ENCODE measurements around the gene HVCN1.
"Not testable (repeated sequence)": the region's sequence is repeated elsewhere in the genome, so short reads cannot be mapped to it uniquely, and the experiment has no call there.

Gene HVCN1, protein sequence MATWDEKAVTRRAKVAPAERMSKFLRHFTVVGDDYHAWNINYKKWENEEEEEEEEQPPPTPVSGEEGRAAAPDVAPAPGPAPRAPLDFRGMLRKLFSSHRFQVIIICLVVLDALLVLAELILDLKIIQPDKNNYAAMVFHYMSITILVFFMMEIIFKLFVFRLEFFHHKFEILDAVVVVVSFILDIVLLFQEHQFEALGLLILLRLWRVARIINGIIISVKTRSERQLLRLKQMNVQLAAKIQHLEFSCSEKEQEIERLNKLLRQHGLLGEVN

DNA sequence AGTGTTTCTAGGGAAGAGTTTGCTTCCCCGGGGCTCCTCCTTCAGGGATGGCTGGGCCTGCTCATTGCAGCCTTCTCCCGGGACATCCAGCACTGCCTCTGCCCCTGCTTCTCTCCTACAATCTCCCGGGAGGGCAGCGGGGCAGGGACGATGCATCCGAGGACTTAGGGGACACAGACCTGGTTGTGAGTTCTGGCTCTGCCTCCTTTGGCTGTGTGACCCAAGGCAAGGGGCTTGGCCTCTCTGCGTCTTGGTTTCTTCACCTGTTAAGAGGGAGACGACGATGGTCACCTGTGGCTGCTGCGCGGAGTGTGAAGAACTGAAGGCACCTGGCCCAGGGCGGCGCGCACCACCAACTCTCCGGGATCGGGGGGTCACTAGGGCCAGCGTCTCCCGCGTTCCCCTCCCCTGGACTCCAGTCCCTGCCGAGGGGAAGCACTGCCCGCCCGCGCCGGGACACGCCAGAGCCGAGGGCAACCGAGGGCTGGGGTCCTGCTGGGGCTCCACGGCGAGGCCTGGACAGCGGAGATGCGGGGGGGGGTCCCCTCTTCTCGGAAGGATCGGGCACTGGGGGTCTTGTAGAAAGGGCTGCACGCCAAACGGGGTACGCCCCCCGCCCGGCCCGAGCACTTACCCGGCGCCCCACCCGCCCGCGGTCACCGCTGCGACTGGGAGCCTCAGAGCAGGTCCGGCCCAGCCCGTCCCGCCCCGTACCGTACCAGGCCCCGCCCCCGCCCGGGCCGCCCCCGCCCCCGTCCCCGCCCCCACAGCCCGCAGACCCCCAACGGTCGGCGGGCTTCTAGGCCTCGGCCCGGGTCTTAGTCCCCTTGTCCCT is at the start of gene HVCN1:
TSS of gene HVCN1 (minus strand) at position 670 of the 835 bp plus-strand sequence. CDS start 5,870 bp downstream, outside the sequence.
- no peak for DNase-seq

DNA sequence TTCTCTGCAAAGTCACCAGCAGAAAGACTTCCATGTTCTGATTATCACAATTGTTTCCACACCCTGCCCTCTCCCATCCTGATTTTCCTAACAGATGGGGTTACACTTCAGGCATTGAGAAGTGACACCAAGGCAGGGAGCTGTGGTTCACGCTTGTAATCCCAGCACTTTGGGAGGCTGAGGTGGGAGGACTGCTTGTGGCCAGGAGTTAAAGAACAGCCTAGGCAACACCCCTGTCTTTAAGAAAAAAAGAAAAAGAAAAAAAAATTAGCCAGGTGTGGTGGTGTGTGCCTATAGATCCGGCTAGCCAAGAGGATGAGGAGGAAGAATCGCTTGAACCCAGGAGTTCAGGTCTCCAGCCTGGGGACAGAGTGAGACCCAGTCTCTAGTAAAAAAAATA is 48.6 kb upstream of the HVCN1 start:
- DNase-seq, result no peak

DNA sequence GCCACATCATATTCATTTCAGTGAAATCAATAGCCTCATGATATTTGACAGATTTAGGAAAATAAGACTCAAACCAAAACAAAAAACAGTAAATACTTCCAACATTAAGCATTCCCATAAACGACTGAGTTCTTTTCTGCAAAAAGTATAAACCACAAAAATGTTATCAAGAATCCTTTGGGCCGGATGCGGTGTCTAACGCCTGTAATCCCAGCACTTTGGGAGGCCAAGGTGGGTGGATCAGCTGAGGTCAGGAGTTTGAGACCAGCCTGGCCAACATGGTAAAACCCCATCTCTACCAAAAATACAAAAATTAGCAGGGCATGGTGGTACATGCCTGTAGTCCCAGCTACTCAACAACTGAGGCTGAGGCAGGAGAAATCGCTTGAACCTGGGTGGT is 48.1 kb upstream of the HVCN1 start:
- not testable (repeated sequence) for DNase-seq

DNA sequence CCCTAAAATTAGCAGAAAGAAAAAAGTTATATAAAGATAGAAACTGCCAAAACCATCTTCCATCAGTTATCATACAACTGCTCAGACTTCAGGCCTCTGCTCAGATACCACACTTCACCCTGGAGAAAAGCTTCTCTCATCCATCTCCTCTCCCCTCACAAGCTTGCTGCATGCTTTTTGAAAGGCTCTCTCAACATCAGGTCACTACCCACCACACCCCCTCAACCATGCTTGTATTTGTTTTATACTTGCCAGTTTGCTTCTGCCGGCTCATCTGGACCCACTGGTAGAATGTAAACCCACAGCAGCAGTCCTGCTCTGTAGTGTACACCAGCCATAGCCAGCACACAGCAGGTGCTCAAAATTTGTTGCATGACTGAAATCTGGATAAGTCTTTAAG is 45.0 kb upstream of the HVCN1 start:
- DNase-seq, result no peak

DNA sequence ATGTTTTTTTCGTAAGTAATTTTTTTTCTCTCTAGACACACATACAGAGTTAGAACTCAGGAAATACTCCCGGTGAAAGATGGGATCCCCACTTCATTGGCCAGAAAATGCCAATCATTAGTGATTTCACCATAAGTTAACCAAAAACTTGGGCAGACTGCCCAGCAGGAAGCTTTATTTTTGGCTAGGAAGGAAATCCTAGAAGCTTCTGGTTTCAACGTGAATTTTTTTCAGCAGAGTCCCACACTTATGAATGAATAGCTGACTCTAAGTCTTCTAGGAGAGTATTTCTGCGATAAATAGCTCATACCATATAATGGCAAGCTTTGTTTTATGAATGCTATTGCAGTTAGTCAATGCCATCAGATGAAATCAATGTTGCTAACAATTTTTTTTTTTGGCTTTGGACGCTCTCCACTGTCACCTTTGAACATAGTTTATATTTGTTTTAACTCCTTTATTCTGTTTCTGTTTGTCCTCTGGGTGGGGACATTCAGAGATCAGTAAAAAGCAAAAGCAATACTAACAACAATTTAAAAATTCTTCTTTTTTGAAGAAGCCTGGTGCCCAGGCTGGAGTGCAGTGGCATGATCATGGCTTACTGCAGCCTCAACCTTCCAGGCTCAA is 44.3 kb upstream of the HVCN1 start:
- DNase-seq, result no peak

DNA sequence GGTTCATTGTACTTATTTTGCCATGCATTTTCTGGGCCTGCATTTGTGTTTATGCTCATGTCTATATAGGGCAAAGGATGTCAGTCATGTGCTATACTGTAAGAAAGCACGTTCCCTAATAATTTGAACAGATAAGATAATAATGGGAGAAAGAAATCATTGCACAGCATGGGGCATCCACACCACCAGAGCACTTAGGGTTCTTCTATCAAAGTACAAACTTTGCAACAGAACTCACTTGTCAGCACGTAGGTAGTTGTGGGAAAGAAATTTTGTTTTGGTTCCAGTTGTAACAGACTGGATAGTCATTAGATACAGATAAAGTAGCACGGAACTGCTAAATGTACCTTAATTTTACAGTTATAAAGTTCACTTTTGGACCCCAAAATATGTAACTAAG is 43.7 kb upstream of the HVCN1 start:
- no peak for DNase-seq

DNA sequence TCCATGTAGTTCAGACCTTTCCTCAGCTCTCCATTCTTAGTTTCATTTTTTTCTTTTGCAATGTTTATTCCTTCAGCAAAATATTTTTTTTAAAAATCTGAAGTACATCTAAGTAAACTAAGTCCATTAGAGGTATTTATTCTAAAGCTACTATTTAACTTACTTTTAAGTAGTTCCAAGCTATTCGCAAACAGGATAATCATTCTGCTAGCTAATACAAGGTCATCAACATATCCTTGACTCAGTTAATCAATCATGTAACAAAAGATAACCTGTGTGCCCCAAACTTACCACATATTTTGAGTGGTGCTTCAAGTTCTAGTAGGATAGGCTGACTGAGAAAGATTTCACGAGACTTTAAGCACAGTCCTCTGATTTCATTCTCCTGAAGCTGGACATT is 42.6 kb upstream of the HVCN1 start:
- DNase-seq, result no peak

DNA sequence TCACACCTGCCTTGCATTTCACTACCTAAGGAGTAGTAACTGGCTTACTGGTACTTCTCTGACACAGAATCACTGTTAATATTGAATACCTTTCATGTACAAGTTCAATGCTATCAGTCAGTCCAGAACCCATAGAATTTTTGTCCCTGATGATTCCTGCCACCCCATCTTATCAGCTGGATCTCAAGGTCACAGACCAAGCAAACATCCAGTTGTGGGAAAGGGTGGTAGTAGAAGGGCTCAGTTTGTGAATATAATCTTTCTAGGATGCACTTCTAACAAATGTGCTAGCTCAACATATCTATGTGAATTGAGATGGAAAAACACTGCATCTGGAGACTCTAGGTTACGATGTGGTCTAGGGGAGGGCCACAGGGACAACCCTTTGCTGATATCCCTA is 39.7 kb upstream of the HVCN1 start:
- no peak for DNase-seq

DNA sequence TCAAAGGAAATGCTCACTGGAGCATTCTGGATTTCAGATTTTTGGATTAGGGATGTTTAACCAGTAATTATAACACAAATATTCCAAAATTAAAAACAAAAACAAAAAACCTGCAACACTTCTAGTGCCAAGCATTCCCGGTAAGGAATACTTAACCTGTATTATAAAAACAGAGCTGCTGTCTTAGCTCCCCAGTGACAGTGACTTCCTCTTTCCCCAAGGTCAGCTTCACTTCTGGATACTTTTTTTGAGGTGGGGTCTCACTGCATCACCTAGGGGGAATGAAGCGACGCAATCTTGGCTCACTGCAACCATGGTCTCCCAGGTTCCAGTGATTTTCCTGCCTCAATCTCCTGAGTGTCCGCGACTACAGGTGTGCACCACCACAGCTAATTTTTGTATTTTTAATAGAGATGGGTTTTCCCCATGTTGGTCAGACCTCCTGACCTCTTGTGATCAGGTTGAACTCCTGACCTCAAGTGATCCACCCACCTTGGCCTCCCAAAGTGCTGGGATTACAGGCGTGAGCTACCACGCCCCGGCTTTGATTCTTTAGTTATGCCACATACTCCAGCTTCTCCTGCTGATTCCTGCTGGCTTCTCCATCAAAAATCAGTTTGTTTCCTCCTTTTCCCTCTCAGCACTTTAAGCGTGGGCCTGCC is 37.9 kb upstream of the HVCN1 start:
- no peak for DNase-seq

DNA sequence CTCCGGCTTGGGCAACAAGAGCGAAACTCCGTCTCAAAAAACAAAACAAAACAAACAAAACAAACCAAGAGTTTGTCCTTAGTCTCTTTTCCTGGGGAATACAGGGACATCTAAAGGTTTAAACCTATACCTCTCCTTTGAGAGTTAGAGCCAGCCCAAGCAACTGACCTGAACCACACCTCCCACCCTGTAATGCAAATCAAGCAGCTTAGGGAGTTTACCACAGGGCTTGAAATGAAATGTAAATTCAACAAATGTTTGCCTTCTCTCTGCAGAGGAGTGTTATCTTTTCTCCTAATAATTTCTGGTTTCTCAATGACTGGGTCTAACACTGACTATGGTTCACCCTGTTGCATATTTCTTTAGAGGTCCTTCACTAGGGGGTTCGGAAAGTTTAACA is 37.1 kb upstream of the HVCN1 start:
- no peak for DNase-seq

DNA sequence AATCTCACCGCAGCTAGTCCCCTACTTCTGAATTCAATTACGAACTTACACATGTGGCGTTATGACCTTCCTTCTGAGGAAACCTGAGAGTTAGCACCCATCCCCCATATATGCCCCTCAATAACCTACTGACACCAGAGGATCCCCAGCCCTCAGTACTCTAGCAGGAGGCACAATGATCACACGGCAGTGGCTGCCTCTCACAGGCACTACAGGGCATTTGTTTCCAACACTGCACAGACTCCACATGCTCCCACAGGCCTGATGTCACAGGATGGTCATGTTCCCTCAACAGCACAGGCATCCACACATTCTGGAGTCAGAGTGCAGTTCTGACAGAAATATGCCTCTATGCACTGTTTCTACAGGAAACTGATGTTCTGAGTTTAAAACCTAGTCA is 36.4 kb upstream of the HVCN1 start:
- DNase-seq, result no peak

DNA sequence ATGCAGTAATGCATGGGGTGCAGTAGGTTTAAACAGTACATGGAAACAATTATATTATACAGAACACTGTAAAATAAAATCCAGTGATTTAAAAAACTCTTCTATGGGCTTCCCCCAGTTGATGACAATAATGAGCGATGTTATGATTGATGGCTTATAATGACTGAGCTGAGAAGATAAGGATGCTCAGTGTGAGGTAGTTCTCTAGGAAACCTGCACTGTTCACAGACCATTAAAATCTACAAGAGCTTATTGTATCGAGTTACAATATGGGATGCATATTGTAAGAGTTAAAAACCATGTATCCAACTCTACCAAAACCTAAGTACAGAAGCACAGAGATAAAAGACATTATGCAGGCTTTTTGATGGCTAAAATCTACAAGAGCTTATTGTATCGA is 34.0 kb upstream of the HVCN1 start:
- DNase-seq, result not testable (repeated sequence)

DNA sequence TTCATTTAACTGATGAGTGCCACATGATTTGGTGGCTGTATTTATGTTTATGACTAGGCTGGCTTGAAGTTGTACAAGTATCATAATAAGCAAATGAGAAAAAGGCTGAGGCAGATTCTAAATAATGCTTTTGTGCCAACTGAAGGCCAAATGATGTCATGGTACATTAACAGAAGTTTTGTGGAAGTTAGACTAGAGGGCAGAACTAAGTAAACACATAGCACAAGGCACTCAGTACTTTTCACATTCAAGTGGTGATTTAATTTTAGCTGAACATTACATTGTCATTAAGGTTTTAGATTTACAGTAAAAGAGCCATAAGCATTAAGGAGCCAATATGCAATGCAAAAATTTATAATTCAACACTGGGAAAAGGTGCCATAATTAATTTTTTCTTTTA is 32.7 kb upstream of the HVCN1 start:
- DNase-seq, result no peak

DNA sequence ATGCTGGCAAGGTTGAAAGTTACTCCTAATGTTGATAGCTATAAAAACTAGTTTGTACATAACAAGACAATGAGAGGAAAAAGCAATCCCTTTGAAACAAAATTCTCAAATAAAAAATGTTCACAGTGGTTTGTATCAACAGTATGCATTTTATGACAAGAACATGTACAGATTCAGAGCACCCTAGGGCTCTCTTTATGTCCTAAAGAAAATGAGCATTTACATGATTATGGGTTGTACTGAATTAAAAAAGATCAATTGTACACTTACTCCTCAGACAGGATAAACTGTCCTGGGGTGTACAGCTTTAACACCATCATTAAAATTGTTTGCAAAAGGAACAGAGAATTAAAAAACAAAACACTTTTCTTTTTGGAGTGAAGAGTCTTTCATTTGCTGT is 31.6 kb upstream of the HVCN1 start:
- DNase-seq, result no peak

DNA sequence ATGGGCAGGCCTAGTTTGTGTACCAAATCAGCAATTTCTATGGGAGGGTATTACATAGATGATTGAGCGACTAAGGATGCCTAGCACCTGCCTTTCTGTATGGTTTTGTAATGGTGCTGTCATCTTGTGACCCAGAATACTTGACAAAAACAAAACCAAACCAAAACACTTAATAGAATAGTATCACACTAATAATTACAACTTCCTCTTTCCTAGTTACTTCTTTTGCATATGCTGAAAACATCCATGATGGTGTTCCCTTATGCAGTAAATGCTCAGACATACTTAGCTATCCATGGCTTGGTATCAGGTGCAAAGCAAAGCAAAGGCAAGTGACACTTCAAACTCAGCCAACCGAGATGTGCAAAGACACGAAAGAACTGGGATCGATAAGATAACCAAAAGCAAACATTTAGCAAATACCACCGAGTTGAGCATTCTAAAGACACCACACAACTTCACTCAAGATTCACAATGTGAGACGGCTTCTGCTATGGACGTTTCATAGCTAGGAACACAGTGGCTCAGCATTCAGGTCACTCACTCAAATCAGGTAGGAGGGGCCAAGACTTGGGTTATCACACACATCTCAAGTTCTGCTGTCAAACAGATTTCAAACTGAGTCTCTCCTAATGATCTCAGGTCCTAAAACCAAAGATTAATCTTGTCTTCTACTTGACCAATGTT is 29.4 kb upstream of the HVCN1 start:
- no peak for DNase-seq

DNA sequence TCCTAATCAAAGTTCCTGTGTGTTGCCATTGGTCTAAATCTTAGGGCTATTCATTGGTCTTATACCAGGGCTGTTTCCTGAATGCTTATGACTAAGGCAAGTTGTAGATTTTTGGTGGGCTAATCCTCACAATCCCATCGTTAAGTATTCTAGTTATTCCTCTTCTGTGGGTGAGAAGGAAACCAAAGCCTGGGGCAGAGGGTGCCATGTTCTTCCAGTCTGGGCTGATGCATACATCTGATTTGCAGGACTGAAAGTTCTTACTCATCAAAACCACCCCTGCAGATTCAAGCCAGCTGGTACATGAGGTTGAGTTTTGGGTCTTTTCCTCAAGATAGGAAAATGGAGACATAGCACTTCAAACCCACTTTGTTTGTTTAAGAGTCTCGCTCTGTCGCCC is 28.1 kb upstream of the HVCN1 start:
- no peak for DNase-seq

DNA sequence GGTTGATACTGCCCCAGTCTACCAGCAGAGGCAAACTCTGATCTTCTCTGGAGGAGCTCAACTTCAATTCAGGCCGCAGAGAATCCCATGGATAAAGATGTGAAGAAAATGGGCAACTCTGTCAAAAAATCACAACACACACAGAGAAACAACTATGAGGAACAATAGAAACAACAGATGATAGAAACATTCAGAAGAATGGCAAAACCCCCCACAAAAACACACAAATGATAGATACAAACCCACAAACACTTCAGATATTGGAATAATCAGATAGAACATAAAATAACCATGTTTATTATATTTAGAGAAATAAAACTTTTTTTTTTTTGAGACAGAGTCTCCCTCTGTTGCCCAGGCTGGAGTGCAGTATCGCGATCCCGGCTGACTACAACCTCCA is 20.0 kb upstream of the HVCN1 start:
- DNase-seq, result no peak

DNA sequence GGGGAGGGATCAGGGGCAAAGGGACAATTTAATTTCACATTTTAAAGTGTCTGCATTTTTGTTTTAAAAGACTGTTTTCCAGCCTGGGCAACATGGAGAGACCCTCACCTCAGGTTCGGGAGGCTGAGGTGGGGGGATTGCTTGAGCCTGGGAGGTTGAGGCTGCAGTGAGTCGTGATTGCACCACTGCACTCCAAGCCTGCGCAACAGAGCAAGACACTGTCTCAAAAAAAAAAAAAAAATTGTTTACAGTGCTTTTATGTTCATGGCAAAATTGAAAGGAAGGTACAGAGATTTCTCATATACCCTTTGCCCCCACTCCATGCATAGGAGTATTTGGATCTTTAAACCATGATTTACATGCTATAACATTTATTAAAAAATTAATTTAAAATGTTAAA is 16.4 kb upstream of the HVCN1 start:
- DNase-seq, result no peak

DNA sequence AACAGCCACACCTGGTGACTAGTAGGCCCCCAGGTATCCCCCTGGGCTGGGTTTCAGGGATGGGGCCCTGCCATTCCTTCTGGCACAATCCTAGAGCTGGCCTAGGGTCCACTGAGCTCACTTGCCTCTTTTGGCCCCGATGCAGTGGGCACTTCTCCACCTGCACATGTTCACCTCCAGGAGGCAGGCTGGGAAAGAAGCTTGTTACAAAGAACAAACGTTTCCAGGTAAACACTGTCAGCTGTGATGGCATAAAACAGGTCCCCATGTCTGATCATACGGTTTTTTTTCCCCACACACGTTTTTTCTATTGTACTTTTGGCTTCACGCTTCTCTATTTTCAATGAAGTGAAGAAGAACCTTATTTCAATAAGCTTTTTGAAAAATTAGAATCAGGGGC is 15.8 kb upstream of the HVCN1 start:
- DNase-seq, result no peak

DNA sequence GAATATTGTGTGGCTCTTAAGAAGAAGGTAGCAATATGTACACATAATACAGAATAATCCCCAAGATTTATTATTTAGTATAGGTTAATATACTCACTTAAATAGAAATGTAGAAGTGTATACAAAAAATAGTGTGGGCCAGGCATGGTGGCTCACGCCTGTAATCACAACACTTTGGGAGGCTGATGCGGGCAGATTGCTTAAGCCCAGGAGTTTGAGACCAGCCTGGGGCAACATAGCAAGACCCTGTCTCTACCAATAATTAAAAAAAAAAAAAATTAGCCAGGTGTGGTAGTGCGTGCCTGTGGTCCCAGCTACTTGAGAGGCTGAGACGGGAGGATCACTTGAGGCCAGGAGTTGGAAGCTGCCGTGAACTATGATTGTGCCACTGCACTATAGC is 15.3 kb upstream of the HVCN1 start:
- no peak for DNase-seq

DNA sequence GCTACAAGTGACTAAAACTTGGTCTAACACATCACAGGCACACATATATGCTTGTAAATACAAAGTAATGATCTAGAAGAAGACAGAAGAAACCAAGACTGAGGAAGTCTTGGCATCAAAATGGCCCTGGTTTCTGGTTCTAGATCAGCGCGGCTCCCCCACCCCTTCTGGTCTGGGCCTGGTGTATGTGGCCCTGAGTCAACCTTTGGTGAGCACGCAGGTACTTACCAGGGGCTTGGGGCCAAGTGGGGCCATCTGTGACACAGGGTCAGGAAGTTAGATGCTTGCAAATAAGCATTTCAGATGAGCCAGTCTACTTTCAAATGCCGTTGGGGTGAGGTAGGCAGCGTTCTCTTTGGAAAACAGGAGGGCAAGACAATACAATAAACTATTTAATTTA is 13.2 kb upstream of the HVCN1 start:
- no peak for DNase-seq

DNA sequence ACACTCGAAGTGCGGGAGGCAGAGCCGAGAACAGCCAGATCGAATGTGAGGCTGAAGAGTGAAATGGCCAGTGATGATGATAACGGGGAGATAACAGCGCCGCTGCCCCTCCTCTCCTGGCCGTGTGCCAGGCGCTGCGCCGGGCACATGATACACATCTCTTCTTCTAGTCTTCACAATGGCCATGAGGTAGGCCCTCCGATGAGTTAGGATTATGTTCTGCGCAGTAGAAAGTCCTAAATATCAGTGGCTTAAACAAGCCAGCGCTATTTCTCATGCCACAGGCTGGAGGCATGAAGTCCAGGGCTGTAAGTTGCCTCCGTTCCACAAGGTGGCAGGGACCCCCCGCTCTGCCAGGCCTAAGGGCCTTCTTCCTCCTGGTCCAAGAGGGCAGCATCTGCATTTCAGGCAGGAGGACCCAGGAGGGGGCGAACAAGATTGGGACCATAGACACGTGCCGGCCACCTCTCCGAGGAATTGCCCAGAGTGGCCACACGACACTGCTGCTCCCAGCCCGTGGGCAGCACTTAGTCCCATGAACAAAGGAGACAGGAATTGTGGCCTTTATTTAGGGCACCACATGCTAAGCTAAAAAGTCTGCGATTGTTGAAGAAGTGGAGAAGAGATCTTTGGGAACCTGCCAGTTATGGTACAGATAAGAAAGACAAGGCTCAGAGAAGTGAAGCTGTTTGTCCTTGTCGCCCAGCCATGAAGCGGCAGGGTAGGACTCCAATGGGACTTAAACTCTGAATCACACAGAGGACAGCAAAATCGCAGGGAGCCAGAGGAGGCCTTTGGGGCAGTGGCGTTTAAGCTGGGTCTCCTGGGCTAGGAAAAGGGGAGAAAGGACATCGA is 10.9 kb upstream of the HVCN1 start:
- DNase-seq, result no peak

All from activated T-cell treated with anti-CD3 and anti-CD28 coated beads, Interleukin-2, amount 50 U/mL, for 1 hour (primary cell).